Measurements from ENCODE around the gene BARHL1.
"Not testable (repeated sequence)": the region's sequence is repeated elsewhere in the genome, so short reads cannot be mapped to it uniquely, and the experiment has no call there.

Gene BARHL1

DNA sequence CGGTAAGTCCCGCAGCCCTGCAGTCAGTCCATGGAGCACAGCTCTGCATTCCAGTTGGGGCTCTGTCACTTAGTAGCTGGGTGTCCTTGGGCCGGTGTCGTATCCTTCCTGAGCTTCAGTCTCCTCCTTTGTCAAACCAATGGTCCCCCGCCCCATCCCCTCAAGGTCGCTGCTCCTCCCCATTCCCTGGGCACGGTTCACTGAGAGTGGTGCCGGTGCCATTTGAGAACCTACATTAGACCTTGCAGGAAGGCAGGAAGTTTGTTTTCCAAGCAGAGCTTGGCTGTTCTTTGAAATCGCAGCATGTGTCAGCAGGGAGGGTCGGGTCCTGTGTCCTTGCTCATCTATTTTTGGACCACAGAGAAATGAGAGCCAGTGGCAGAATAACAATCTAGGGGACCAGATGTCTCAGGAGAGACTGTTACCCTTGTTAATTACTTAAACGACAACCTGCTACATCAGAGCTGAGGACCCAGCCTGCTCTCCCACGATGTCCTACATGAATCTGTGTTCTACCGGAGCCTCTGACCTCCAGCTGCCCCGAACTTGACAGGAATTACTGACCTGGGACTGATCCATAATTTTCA is 21.7 kb upstream of the BARHL1 start:
- Histone ChIP-seq H2AFZ (ENCODE audit: low read depth, low read length) (no peak overlapping the region), H3K27ac (ENCODE audit: low read length) (no peak overlapping the region), H3K79me2 (ENCODE audit: low read length) (no peaks in the 10 kb centered on the region), H3K27me3 (ENCODE audit: low read depth, low read length) (no peaks in the 10 kb centered on the region), H3K4me3 (ENCODE audit: low read length) (no peak overlapping the region), H3K4me2 (ENCODE audit: low read length) (no peak overlapping the region), H3K9me3 (ENCODE audit: insufficient read depth, low read length) (no peaks in the 10 kb centered on the region), H3K4me1 (ENCODE audit: low read length) (no peaks in the 10 kb centered on the region), H3K36me3 (replicated peaks; ENCODE audit: low read depth, low read length) (no peaks in the 10 kb centered on the region), H3K9ac (ENCODE audit: low read length) (no peak overlapping the region), H4K20me1 (ENCODE audit: insufficient read depth, low read length) (no peaks in the 10 kb centered on the region)
- no peak for TF ChIP-seq EZH2phosphoT487 (IDR thresholded peaks at IDR 0.05; ENCODE audit: low read depth)
- TF ChIP-seq, protein P1, sequence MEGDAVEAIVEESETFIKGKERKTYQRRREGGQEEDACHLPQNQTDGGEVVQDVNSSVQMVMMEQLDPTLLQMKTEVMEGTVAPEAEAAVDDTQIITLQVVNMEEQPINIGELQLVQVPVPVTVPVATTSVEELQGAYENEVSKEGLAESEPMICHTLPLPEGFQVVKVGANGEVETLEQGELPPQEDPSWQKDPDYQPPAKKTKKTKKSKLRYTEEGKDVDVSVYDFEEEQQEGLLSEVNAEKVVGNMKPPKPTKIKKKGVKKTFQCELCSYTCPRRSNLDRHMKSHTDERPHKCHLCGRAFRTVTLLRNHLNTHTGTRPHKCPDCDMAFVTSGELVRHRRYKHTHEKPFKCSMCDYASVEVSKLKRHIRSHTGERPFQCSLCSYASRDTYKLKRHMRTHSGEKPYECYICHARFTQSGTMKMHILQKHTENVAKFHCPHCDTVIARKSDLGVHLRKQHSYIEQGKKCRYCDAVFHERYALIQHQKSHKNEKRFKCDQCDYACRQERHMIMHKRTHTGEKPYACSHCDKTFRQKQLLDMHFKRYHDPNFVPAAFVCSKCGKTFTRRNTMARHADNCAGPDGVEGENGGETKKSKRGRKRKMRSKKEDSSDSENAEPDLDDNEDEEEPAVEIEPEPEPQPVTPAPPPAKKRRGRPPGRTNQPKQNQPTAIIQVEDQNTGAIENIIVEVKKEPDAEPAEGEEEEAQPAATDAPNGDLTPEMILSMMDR (IDR thresholded peaks at IDR 0.05; ENCODE audit: low read depth, low read length) = no peak

DNA sequence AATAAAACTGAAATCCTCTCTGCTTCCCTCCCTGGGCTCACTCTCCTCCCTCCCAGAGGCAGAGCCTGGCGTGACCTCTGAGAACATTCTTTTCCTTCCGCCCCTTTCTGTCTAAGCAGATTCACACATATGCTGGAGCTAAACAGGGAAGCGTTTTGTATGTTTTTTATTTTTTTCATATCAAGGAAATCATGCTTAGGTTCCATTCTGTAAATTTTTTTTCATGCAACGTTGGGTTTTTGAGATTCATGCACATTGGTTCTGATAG is 20.2 kb upstream of the BARHL1 start:
- Histone ChIP-seq H3K4me2 (ENCODE audit: low read length) (no peak overlapping the region), H3K9me3 (ENCODE audit: insufficient read depth, low read length) (no peaks in the 10 kb centered on the region), H4K20me1 (ENCODE audit: insufficient read depth, low read length) (no peaks in the 10 kb centered on the region), H3K79me2 (ENCODE audit: low read length) (no peaks in the 10 kb centered on the region), H2AFZ (ENCODE audit: low read depth, low read length) (no peak overlapping the region), H3K27me3 (ENCODE audit: low read depth, low read length) (no peaks in the 10 kb centered on the region), H3K4me1 (ENCODE audit: low read length) (no peaks in the 10 kb centered on the region), H3K4me3 (ENCODE audit: low read length) (no peak overlapping the region), H3K27ac (ENCODE audit: low read length) (no peak overlapping the region), H3K36me3 (replicated peaks; ENCODE audit: low read depth, low read length) (no peaks in the 10 kb centered on the region), H3K9ac (ENCODE audit: low read length) (no peak overlapping the region)
- TF ChIP-seq, protein P1 (IDR thresholded peaks at IDR 0.05; ENCODE audit: low read depth, low read length) = no peak
- no peak for TF ChIP-seq EZH2phosphoT487 (IDR thresholded peaks at IDR 0.05; ENCODE audit: low read depth)

DNA sequence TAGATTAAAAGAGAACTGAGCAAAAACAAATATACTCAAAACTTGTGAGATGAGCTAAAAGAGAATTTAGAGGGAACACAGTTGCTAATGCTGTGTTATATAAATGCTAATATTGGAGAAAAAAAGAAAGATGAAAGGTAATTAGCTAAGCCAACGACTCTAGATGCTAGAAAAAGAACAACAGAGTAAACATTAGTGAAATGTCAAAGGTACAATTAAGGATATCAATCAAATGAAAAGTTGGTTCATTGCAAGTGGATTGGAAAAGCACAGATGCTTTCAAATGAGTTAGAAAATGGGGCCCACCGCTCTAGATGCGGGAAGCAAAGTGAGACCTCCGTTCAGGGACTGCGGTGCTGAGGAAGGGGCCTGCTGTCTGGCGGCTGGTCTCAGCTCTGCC is 17.9 kb upstream of the BARHL1 start:
- Histone ChIP-seq H3K36me3 (replicated peaks; ENCODE audit: low read depth, low read length) (no peaks in the 10 kb centered on the region), H4K20me1 (ENCODE audit: insufficient read depth, low read length) (no peaks in the 10 kb centered on the region), H3K4me3 (ENCODE audit: low read length) (no peak overlapping the region), H3K9ac (ENCODE audit: low read length) (no peak overlapping the region), H3K27ac (ENCODE audit: low read length) (no peak overlapping the region), H3K9me3 (ENCODE audit: insufficient read depth, low read length) (no peaks in the 10 kb centered on the region), H3K79me2 (ENCODE audit: low read length) (no peaks in the 10 kb centered on the region), H3K4me2 (ENCODE audit: low read length) (no peak overlapping the region), H2AFZ (ENCODE audit: low read depth, low read length) (no peak overlapping the region), H3K4me1 (ENCODE audit: low read length) (no peaks in the 10 kb centered on the region), H3K27me3 (ENCODE audit: low read depth, low read length) (no peaks in the 10 kb centered on the region)
- TF ChIP-seq, protein P1 (IDR thresholded peaks at IDR 0.05; ENCODE audit: low read depth, low read length) = no peak
- TF ChIP-seq EZH2phosphoT487 (IDR thresholded peaks at IDR 0.05; ENCODE audit: low read depth) = no peak

DNA sequence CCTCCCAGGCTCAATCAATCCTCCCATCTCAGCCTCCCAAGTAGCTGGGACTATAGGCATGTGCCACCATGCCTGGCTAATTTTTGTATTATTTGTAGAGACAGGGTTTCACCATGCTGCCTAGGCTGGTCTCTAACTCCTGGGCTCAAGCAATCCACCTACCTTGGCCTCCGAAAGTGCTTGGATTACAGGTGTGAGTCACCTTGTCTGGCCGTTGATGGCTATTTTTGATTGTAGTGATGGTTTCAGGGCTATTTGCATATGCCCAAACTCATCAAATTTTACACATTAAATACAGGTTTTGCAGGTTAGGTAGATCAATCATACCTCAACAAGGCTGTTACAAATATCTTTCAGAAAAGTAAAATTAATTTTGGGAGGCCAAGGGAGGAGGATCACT is 13.6 kb upstream of the BARHL1 start:
- H3K27ac ChIP-seq (ENCODE audit: low read length); H3K9ac ChIP-seq (ENCODE audit: low read length); H2AFZ ChIP-seq (ENCODE audit: low read depth, low read length); H3K9me3 ChIP-seq (ENCODE audit: insufficient read depth, low read length); H3K4me1 ChIP-seq (ENCODE audit: low read length); H3K4me2 ChIP-seq (ENCODE audit: low read length); H3K27me3 ChIP-seq (ENCODE audit: low read depth, low read length); H3K4me3 ChIP-seq (ENCODE audit: low read length); H3K36me3 ChIP-seq (replicated peaks; ENCODE audit: low read depth, low read length); H3K79me2 ChIP-seq (ENCODE audit: low read length); H4K20me1 ChIP-seq (ENCODE audit: insufficient read depth, low read length): not testable (repeated sequence)
